Lung (tissue), 12 donors: ENCODE data around the gene C6orf132. TPM values are rescaled to one million over a fixed set of nuclear protein-coding genes. Genes with fewer than 3 reads are reported as not detected.

Source experiments
- ATAC-seq: fragments of 200-7000 bp; cut with Tn5 transposase; one replicate; pipeline ENCODE4 v1.9.1; 2020; ENCODE audit warnings: moderate number of reproducible peaks; ENCODE audit not compliant: insufficient read depth, low FRiP score
- DNase-seq, 3 donors: peaks; one replicate each; pipeline ENCODE4 v3.0.0-alpha.2; 2013 to 2017
- H3K27ac ChIP-seq, 2 donors: one replicate each; pipeline ENCODE4 v1.5.1; 2013; ENCODE audit warnings: mild to moderate bottlenecking in 2 of 2, moderate library complexity in 2 of 2, control low read depth in 1 of 2, inconsistent platforms in 1 of 2, low read depth in 1 of 2, low read length in 1 of 2
- H3K27me3 ChIP-seq, 3 donors: one replicate each; pipeline ENCODE4 v1.5.1; 2013; ENCODE audit warnings: low read length in 2 of 3; ENCODE audit not compliant: control insufficient read depth in 3 of 3, insufficient read depth in 3 of 3
- H3K36me3 ChIP-seq, 4 donors: one replicate each; pipeline ENCODE4 v1.5.1; 2013; ENCODE audit warnings: low read length in 4 of 4, mild to moderate bottlenecking in 1 of 4, moderate library complexity in 1 of 4; ENCODE audit not compliant: control insufficient read depth in 4 of 4, insufficient read depth in 4 of 4
- H3K4me1 ChIP-seq, 5 donors: one replicate each; pipeline ENCODE4 v1.5.1; 2013; ENCODE audit warnings: low read length in 5 of 5, mild to moderate bottlenecking in 2 of 5, moderate library complexity in 1 of 5; ENCODE audit not compliant: control insufficient read depth in 5 of 5, insufficient read depth in 5 of 5
- H3K4me3 ChIP-seq: one replicate; pipeline ENCODE4 v1.5.1; 2013; ENCODE audit warnings: mild to moderate bottlenecking, control low read depth, moderate library complexity
- H3K9ac ChIP-seq, 2 donors: one replicate each; pipeline ENCODE4 v1.5.1; 2013; ENCODE audit warnings: low read length in 2 of 2, control low read depth in 1 of 2; ENCODE audit not compliant: insufficient read depth in 1 of 2
- H3K9me3 ChIP-seq, 4 donors: one replicate each; pipeline ENCODE4 v1.5.1; 2013; ENCODE audit warnings: low read length in 3 of 4, mild to moderate bottlenecking in 1 of 4, moderate library complexity in 1 of 4; ENCODE audit not compliant: control insufficient read depth in 4 of 4, insufficient read depth in 3 of 4
- WGBS, 2 donors: extraction: QIAGEN DNeasy Blood & Tissue Kit; methylation state at CpG; one replicate each; pipeline ENCODE4 v1.1.7; 2013; 5-methylcytosine and 5-hydroxymethylcytosine counted together
- polyA plus RNA-seq, 2 donors: library from polyadenylated mRNA; stranded (reverse); fragments of 200-250 nt; gene quantifications; one replicate each; pipeline ENCODE4 v1.2.1, GENCODE V29; 2013
- total RNA-seq, 2 donors: library from RNA; depleted of rRNA in 1 of 2; stranded (reverse); fragments of >200 nt in 1 of 2; gene quantifications; one replicate each; pipeline ENCODE4 v1.2.1, GENCODE V29; 2014 to 2021
- TF ChIP-seq, protein P1 (sequence below): IDR thresholded peaks from 2 replicates; pipeline ENCODE4 v1.5.1; 2012; ENCODE audit warnings: mild to moderate bottlenecking; ENCODE audit errors: control extremely low read depth, extremely low read depth
- donor health status: control.
- donor health status: control.
- donor health status: Bipolar disorder and iron deficiency.
- donor health status: healthy.
- donor health status: DM: yes; HTN: yes; CAD: no.

Gene C6orf132
- total and polyA plus RNA-seq, 4 donors = 5.9 to 33.1 (median 18.7) TPM

DNA sequence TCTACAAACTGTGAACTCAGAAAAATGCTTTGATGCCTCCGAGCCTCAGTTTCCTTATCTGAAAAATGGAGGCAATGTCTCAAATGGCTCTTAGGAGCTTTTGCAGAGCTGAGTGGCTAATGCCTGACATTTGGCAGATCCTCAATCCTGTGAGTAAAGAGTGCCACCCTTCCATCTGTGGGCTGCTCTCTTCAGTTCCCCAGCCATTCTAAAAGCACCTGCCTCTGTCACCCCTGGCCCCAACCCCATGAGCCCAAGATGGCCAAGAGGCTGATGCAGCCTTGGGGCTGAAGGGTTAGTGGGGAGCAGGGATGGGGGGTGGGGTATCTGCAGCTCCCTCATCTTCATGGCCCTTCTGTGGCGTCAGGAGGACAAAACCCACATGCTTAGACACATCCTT, 16.2 kb upstream of the C6orf132 start:
- Histone ChIP-seq H3K9ac (no peak overlapping the region), H3K4me1 (no peaks in the 10 kb centered on the region), H3K27ac (no peak overlapping the region), H3K4me3 (no peak overlapping the region), H3K9me3 (peaks cover 0 to 1% (median 0%) of the 10 kb centered on the region in 4 donors), H3K27me3 (no peaks in the 10 kb centered on the region), H3K36me3 (no peaks in the 10 kb centered on the region)
- DNase-seq (no peak), ATAC-seq (no peak)
- 81 to 88% methylated on average over 2 of the region's 2 CpGs for WGBS, 2 donors
- TF ChIP-seq, protein P1, sequence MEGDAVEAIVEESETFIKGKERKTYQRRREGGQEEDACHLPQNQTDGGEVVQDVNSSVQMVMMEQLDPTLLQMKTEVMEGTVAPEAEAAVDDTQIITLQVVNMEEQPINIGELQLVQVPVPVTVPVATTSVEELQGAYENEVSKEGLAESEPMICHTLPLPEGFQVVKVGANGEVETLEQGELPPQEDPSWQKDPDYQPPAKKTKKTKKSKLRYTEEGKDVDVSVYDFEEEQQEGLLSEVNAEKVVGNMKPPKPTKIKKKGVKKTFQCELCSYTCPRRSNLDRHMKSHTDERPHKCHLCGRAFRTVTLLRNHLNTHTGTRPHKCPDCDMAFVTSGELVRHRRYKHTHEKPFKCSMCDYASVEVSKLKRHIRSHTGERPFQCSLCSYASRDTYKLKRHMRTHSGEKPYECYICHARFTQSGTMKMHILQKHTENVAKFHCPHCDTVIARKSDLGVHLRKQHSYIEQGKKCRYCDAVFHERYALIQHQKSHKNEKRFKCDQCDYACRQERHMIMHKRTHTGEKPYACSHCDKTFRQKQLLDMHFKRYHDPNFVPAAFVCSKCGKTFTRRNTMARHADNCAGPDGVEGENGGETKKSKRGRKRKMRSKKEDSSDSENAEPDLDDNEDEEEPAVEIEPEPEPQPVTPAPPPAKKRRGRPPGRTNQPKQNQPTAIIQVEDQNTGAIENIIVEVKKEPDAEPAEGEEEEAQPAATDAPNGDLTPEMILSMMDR = no peak

DNA sequence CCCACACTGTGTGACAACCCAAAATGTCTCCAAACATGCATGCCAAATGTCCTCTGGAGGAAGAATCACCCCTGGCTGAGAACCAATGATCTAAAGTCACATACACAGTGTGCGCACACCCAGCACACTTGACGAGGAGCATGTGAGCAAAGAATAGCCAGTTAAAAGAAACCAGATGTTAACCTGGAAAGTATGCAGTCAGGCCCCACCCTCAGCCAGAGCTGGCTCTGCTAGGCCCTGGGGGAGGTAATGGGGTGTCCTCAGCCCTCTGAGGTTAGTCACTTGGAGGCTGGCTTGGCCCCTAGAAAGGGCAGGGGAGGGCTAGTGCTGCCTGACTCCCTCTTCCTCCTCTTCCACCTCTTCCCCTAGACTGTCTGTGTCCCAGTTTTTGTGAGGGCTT, 15.6 kb upstream of the C6orf132 start:
- Histone ChIP-seq H3K36me3 (no peaks in the 10 kb centered on the region), H3K27ac (no peak overlapping the region), H3K27me3 (no peaks in the 10 kb centered on the region), H3K9ac (no peak overlapping the region), H3K9me3 (peaks cover 0 to 1% (median 0%) of the 10 kb centered on the region in 4 donors), H3K4me1 (no peaks in the 10 kb centered on the region), H3K4me3 (no peak overlapping the region)
- DNase-seq (no peak), ATAC-seq (no peak)
- TF ChIP-seq, protein P1 = no peak
- 76 to 90% methylated on average over 2 of the region's 2 CpGs for WGBS, 2 donors

DNA sequence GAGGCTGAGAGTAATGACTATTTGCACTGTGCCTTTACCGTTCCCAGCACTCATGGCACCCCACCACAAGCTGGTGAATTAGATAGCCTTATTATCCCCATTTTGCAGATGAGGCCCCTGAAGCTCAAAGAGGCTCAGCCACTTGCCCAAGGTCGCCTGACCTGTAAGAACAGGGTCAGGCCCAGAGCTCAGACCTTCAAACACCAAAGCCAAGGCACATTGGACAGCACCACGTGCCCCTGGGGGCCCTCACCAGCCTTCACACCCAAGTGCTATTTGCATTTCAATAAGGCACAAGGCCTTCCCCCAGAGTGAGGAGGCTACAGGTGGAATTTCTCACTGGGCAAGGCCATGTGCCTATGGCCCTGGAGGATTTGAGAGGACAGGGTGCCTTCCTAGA, 14.2 kb upstream of the C6orf132 start:
- TF ChIP-seq, protein P1 = no peak
- Histone ChIP-seq H3K27me3 (no peaks in the 10 kb centered on the region), H3K9me3 (peaks cover 0 to 1% (median 0%) of the 10 kb centered on the region in 4 donors), H3K36me3 (no peaks in the 10 kb centered on the region), H3K4me3 (no peak overlapping the region), H3K9ac (no peak overlapping the region), H3K27ac (no peak overlapping the region), H3K4me1 (no peaks in the 10 kb centered on the region)
- 78 to 81% methylated on average over 3 of the region's 3 CpGs for WGBS, 2 donors
- no peak for DNase-seq
- no peak for ATAC-seq

DNA sequence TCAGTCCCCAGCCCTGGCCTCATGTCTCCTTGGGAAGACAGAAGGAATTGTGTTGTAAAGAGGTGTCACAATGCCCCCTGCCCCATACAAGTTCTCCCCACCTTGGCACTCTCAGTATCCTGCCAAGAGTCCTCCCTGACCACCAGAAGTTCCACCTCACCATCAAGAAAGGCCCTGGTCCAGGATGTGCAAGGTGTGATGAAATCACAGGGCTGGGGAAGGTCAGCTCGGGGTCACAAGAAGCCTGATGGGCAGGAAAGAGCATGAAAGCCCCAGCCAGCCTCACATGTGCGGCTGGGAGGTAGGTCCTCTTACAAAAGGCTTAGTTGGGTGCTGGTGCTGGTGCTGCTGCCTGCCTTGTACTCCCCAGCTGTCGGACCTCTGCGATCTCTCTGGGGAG, 12.9 kb upstream of the C6orf132 start:
- DNase-seq (no peak), ATAC-seq (no peak)

More for the DNA sequence above, 12.9 kb upstream of the C6orf132 start:
- 82 to 83% methylated on average over 4 of the region's 4 CpGs for WGBS, 2 donors
- Histone ChIP-seq H3K36me3 (no peaks in the 10 kb centered on the region), H3K27ac (no peak overlapping the region), H3K9me3 (peaks cover 0 to 1% (median 0%) of the 10 kb centered on the region in 4 donors), H3K4me1 (no peaks in the 10 kb centered on the region), H3K9ac (no peak overlapping the region), H3K27me3 (no peaks in the 10 kb centered on the region), H3K4me3 (no peak overlapping the region)
- TF ChIP-seq, protein P1 = no peak
